Measurements from ENCODE around the gene COL15A1.

DNA sequence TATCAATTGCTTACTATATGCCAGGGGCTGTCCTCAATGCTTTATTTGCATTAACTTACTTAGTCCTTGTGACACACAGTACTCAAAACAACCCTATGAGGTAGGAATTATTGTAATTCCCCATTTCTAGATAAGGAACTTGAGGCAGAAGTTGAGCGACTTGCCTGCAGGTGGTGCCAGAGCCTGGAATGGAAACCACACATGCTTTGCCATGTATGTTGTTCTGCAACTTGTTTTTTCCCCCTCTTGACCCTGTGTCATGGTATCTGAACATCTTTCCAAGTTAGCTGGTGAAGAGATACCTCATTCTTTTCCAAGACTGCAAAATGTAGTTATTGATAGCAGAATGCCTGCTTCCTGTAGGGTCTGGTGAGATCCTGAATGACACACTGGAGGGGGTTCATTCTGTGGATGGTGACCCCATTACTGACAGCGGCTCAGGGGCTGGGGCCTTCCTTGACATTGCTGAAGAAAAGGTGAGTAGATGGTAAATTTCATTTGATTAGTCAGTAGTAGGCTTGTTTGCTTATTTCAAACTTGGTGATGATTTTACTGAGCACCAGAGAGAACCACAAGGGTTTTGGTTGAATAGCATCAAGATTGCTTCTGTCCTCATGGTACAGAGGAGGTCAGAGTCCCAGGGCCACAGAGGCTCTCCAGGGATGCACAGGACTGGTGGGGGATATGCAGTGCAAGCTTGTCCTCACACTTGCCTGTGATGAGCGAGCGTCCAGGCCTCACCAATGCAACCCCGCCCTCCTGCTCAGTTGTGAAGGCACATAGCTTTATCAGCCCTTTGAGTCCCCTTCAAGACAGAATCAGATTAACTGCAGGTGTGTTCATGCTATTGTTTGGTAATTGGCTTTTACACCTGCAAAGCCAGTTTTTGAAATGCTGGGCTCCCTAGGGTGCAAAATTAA, 57.0 kb downstream of the COL15A1 start:
- TF ChIP-seq CTCF (IDR thresholded peaks at IDR 0.05; ENCODE audit: low read depth, low read length): peak; percentile 79
- TF ChIP-seq POLR2A (IDR thresholded peaks at IDR 0.05; ENCODE audit: extremely low read depth, insufficient read length): no peak
- peak; percentile 69 for TF ChIP-seq MAX (IDR thresholded peaks at IDR 0.05; ENCODE audit: low read depth, low read length)
